HepG2 (cell line): ENCODE measurements around the gene TIMM17A. TPM values are rescaled to one million over a fixed set of nuclear protein-coding genes. Genes with fewer than 3 reads are reported as not detected.
A peak's percentile ranks its signal among the peaks of the same experiment; 100 is the strongest.

Experiments used
- CENPBD1 ChIP-seq: sonication (generic); formaldehyde crosslinking; IDR thresholded peaks from 2 replicates; pipeline ENCODE4 v1.8.0; 2022; ENCODE audit warnings: missing genetic modification reagents, low read depth, mild to moderate bottlenecking, borderline replicate concordance
- GMEB2 ChIP-seq: IDR thresholded peaks from 2 replicates; pipeline ENCODE4 v1.6.1; 2016; ENCODE audit warnings: missing biosample characterization, missing genetic modification reagents, low read depth
- KAT8 ChIP-seq: IDR thresholded peaks from 2 replicates; pipeline ENCODE4 v1.6.1; 2016; ENCODE audit warnings: missing genetic modification reagents, missing compliant biosample characterization
- MIXL1 ChIP-seq: IDR thresholded peaks from 2 replicates; pipeline ENCODE4 v1.6.1; 2016
- MLX ChIP-seq: IDR thresholded peaks from 2 replicates; pipeline ENCODE4 v1.6.1; 2016
- NR2F6 ChIP-seq, 2 experiments: IDR thresholded peaks; 2 replicates each; pipeline ENCODE4 v1.6.1; 2016; ENCODE audit warnings: antibody characterized with exemption in 1 of 2, mild to moderate bottlenecking in 1 of 2
- PATZ1 ChIP-seq: sonication (generic); formaldehyde crosslinking; IDR thresholded peaks from 2 replicates; pipeline ENCODE4 v1.4.0; 2020; ENCODE audit warnings: missing genetic modification reagents
- SAFB2 ChIP-seq: sonication (generic); formaldehyde crosslinking; IDR thresholded peaks from 2 replicates; pipeline ENCODE4 v1.5.1; 2020; ENCODE audit warnings: missing genetic modification reagents, low read depth, mild to moderate bottlenecking, borderline replicate concordance
- SALL1 ChIP-seq: sonication (generic); formaldehyde crosslinking; IDR thresholded peaks from 2 replicates; pipeline ENCODE4 v1.8.0; 2022; ENCODE audit warnings: mild to moderate bottlenecking, missing genetic modification reagents
- SALL2 ChIP-seq: sonication (generic); formaldehyde crosslinking; IDR thresholded peaks from 2 replicates; pipeline ENCODE4 v1.8.1; 2023; ENCODE audit warnings: mild to moderate bottlenecking, missing genetic modification reagents, inconsistent platforms
- SRSF1 ChIP-seq: fragments of 200-400 bp; formaldehyde crosslinking; optimal IDR thresholded peaks from 2 replicates; pipeline ENCODE3; 2017; ENCODE audit warnings: mild to moderate bottlenecking, low read depth, low read length, moderate library complexity
- TEAD3 ChIP-seq: optimal IDR thresholded peaks from 2 replicates; pipeline ENCODE3; 2016; ENCODE audit warnings: borderline replicate concordance
- ZBED4 ChIP-seq: sonication (generic); formaldehyde crosslinking; IDR thresholded peaks from 2 replicates; pipeline ENCODE4 v1.4.0; 2020; ENCODE audit warnings: missing genetic modification reagents, borderline replicate concordance
- ZBTB7B ChIP-seq: sonication (generic); formaldehyde crosslinking; IDR thresholded peaks from 2 replicates; pipeline ENCODE4 v1.4.0; 2020; ENCODE audit warnings: missing genetic modification reagents
- ZFX ChIP-seq: sonication (generic); formaldehyde crosslinking; IDR thresholded peaks from 2 replicates; pipeline ENCODE4 v1.4.0; 2020; ENCODE audit warnings: mild to moderate bottlenecking, low read depth, missing genetic modification reagents, moderate library complexity
- ZNF234 ChIP-seq: sonication (generic); formaldehyde crosslinking; conservative IDR thresholded peaks from 2 replicates; pipeline ENCODE4 v1.5.1; 2020; ENCODE audit warnings: mild to moderate bottlenecking, missing genetic modification reagents
- ZNF44 ChIP-seq: sonication (generic); formaldehyde crosslinking; IDR thresholded peaks from 2 replicates; pipeline ENCODE4 v1.5.1; 2020; ENCODE audit warnings: mild to moderate bottlenecking, missing genetic modification reagents
- ZNF572 ChIP-seq: sonication (generic); formaldehyde crosslinking; IDR thresholded peaks from 2 replicates; pipeline ENCODE4 v1.5.1; 2020; ENCODE audit warnings: mild to moderate bottlenecking, missing genetic modification reagents
- ZNF629 ChIP-seq: sonication (generic); formaldehyde crosslinking; conservative IDR thresholded peaks from 2 replicates; pipeline ENCODE4 v1.5.0; 2020; ENCODE audit warnings: missing genetic modification reagents
- ZNF883 ChIP-seq: sonication (generic); formaldehyde crosslinking; IDR thresholded peaks from 2 replicates; pipeline ENCODE4 v1.5.1; 2020; ENCODE audit warnings: mild to moderate bottlenecking, missing genetic modification reagents; ENCODE audit errors: not compliant biosample characterization
- polyA plus RNA-seq, 8 experiments: library from polyadenylated mRNA; depleted of rRNA in 3 of 8; stranded (reverse) in 7 of 8; unstranded in 1 of 8; fragments of >200 nt; fragmentation: Illumina TruSeq in 4 of 8; extraction: Trizol in 4 of 8; gene quantifications; 2 replicates each; pipeline versions ENCODE4 v1.2.1 to v1.2.3, GENCODE V29; 2011 to 2016; ENCODE audit warnings: low read depth in 4 of 8, missing spikeins in 1 of 8, mixed read lengths in 1 of 8; ENCODE audit not compliant: insufficient read depth in 1 of 8
- total RNA-seq, 5 experiments: library from RNA; depleted of rRNA; stranded (reverse); fragments of >200 nt; fragmentation: Illumina TruSeq; extraction: Trizol; gene quantifications; 2 replicates each; pipeline ENCODE4 v1.2.3, GENCODE V29; 2016; ENCODE audit warnings: low read depth in 1 of 5

Gene TIMM17A
- total and polyA plus RNA-seq, 2 of the 13 experiments (the other 11 are each of a cell fraction or from before 2014, with no cell fraction given), result 50.8 to 97.8 TPM

- TF ChIP-seq ZBED4 (CRISPR knock-in tag), result peak; percentile 70; the same call in 1 of the 2 replicates
- peak; percentile 64; the same call in 1 of the 2 replicates for TF ChIP-seq MIXL1 (CRISPR knock-in tag)
- peak; percentile 34 for TF ChIP-seq ZFX (CRISPR knock-in tag)
- peak; percentile 44; the same call in 1 of the 2 replicates for TF ChIP-seq ZNF629 (CRISPR knock-in tag)
- TF ChIP-seq SALL2 (CRISPR knock-in tag), result 0 out of 2 replicates have a peak, but pooled peaks have one; percentile 10
- TF ChIP-seq ZNF883 (CRISPR knock-in tag), result no peak
- peak; percentile 60 for TF ChIP-seq TEAD3 (CRISPR knock-in tag)
- TF ChIP-seq KAT8, result 0 out of 2 replicates have a peak, but pooled peaks have one; percentile 15
- TF ChIP-seq ZNF234 (CRISPR knock-in tag), result no peak
- TF ChIP-seq GMEB2 (CRISPR knock-in tag), result no peak
- peak; percentile 40 for TF ChIP-seq SRSF1
- TF ChIP-seq SALL1 (CRISPR knock-in tag), result peak; percentile 12; the same call in 1 of the 2 replicates
- 0 out of 2 replicates have a peak, but pooled peaks have one; percentile 52 for TF ChIP-seq ZNF44 (CRISPR knock-in tag)
- TF ChIP-seq MLX (CRISPR knock-in tag), result 0 out of 2 replicates have a peak, but pooled peaks have one; percentile 39
- TF ChIP-seq SAFB2 (CRISPR knock-in tag), result 0 out of 2 replicates have a peak, but pooled peaks have one; percentile 7
- TF ChIP-seq CENPBD1 (CRISPR knock-in tag), result no peak
- peak; percentile 46; the same call in 1 of the 2 replicates for TF ChIP-seq ZBTB7B
- TF ChIP-seq NR2F6 (IDR thresholded peaks at IDR 0.05), result no peak
- TF ChIP-seq NR2F6 (CRISPR knock-in tag; IDR thresholded peaks at IDR 0.05), result peak; percentile 60; the same call in 1 of the 2 replicates
- peak; percentile 14; the same call in 1 of the 2 replicates for TF ChIP-seq PATZ1 (CRISPR knock-in tag)
- peak; percentile 28; the same call in 1 of the 2 replicates for TF ChIP-seq ZNF572 (CRISPR knock-in tag)
Measured at GRCh38 chr1:202009326-202010179, 54.2 kb downstream of the TIMM17A start (continued).
